Endometrial microvascular endothelial cells (primary cell): ENCODE results near the gene ERF. TPM values are rescaled to one million over a fixed set of nuclear protein-coding genes. Genes with fewer than 3 reads are reported as not detected.
"Not testable (repeated sequence)": the region's sequence is repeated elsewhere in the genome, so short reads cannot be mapped to it uniquely, and the experiment has no call there.

Source experiments
- in situ Hi-C: cut with HindIII; loops from 2 replicates; pipeline ENCODE4 v1.10.0; 2017; ENCODE audit warnings: low sequenced_read_pairs, low pct_unique_long_range_greater_than_20kb; ENCODE audit errors: inconsistent ontology term
- total RNA-seq: library from RNA; depleted of rRNA; stranded (reverse); fragments of >200 nt; gene quantifications from one replicate; pipeline ENCODE4 v1.2.3, GENCODE V29; 2015; ENCODE audit errors: inconsistent ontology term

Gene ERF
- total RNA-seq, 1 donor from 2014 or later, result 53.4 TPM

- in situ Hi-C loops, result not testable (repeated sequence)
Observed at GRCh38 chr19:42266105-42266504, 11.2 kb upstream of the ERF start.

- in situ Hi-C loops, result no loop called here
Observed at GRCh38 chr19:42261763-42262162, 6.8 kb upstream of the ERF start.

GRCh38 chr19:42257842-42258241, 2.9 kb upstream of the ERF start:
- in situ Hi-C loops, result not testable (repeated sequence)

GRCh38 chr19:42255766-42256745, 1.1 kb upstream of the ERF start:
- in situ Hi-C loops, result no loop called here

- in situ Hi-C loops, result no loop called here
Observed at GRCh38 chr19:42254089-42254849, 659 bp downstream of the ERF start.

- in situ Hi-C loops, result no loop called here
Observed at GRCh38 chr19:42253245-42254088, 1.5 kb downstream of the ERF start.

- in situ Hi-C loops, result no loop called here
Observed at GRCh38 chr19:42252365-42253244, 2.3 kb downstream of the ERF start.

GRCh38 chr19:42251572-42252358, 3.2 kb downstream of the ERF start:
- in situ Hi-C loops, result no loop called here

- in situ Hi-C loops, result no loop called here
Observed at GRCh38 chr19:42250666-42251531, 4.0 kb downstream of the ERF start.

GRCh38 chr19:42250183-42250665, 4.7 kb downstream of the ERF start:
- in situ Hi-C loops, result no loop called here

- in situ Hi-C loops, result no loop called here
Observed at GRCh38 chr19:42249769-42250168, 5.2 kb downstream of the ERF start.

- in situ Hi-C loops, result no loop called here
Observed at GRCh38 chr19:42249149-42249750, 5.7 kb downstream of the ERF start.

GRCh38 chr19:42248270-42249148, 6.4 kb downstream of the ERF start:
- in situ Hi-C loops, result no loop called here

- in situ Hi-C loops, result no loop called here
Observed at GRCh38 chr19:42247640-42248199, 7.2 kb downstream of the ERF start.
